HepG2 (cell line): Measurements from ENCODE around the gene VCPKMT. TPM values are rescaled to one million over a fixed set of nuclear protein-coding genes. Genes with fewer than 3 reads are reported as not detected.
A peak's percentile ranks its signal among the peaks of the same experiment; 100 is the strongest.

Source experiments
- ATAD3A ChIP-seq: sonication (generic); formaldehyde crosslinking; IDR thresholded peaks from 2 replicates; pipeline ENCODE4 v1.4.0; 2020; ENCODE audit warnings: missing genetic modification reagents
- BHLHE40 ChIP-seq: IDR thresholded peaks from 2 replicates; pipeline ENCODE4 v1.6.1; 2011; ENCODE audit warnings: low read length, improper control_type of control experiment
- CENPX ChIP-seq: sonication (generic); formaldehyde crosslinking; IDR thresholded peaks from 2 replicates; pipeline ENCODE4 v1.9.0; 2021; ENCODE audit warnings: mild to moderate bottlenecking, missing genetic modification reagents, moderate library complexity
- ERF ChIP-seq: IDR thresholded peaks from 2 replicates; pipeline ENCODE4 v1.6.1; 2018; ENCODE audit warnings: missing biosample characterization, missing genetic modification reagents
- FOXA3 ChIP-seq: IDR thresholded peaks from 2 replicates; pipeline ENCODE4 v1.6.1; 2016; ENCODE audit warnings: missing genetic modification reagents, missing compliant biosample characterization
- GATAD2A ChIP-seq: IDR thresholded peaks from 2 replicates; pipeline ENCODE4 v1.6.1; 2016
- JDP2 ChIP-seq: sonication (generic); formaldehyde crosslinking; IDR thresholded peaks from 2 replicates; pipeline ENCODE4 v1.8.1; 2022; ENCODE audit warnings: missing genetic modification reagents, borderline replicate concordance
- KDM1A ChIP-seq: IDR thresholded peaks from 2 replicates; pipeline ENCODE4 v1.6.1; 2016; ENCODE audit warnings: missing compliant biosample characterization
- KLF15 ChIP-seq: sonication (generic); formaldehyde crosslinking; IDR thresholded peaks from 2 replicates; pipeline ENCODE4 v1.8.1; 2023; ENCODE audit warnings: borderline replicate concordance, mild to moderate bottlenecking, inconsistent platforms, missing genetic modification reagents, mixed read lengths
- NCOA5 ChIP-seq: sonication (generic); formaldehyde crosslinking; IDR thresholded peaks from 2 replicates; pipeline ENCODE4 v1.4.0; 2020; ENCODE audit warnings: missing genetic modification reagents
- RARG ChIP-seq: sonication (generic); formaldehyde crosslinking; IDR thresholded peaks from 2 replicates; pipeline ENCODE4 v1.4.0; 2020; ENCODE audit warnings: low read depth, mild to moderate bottlenecking, missing genetic modification reagents
- RBAK ChIP-seq: sonication (generic); formaldehyde crosslinking; IDR thresholded peaks from 2 replicates; pipeline ENCODE4 v1.5.1; 2020; ENCODE audit warnings: mild to moderate bottlenecking, missing genetic modification reagents
- SKI ChIP-seq: fragments of 450-650 bp; IDR thresholded peaks from one replicate; pipeline ENCODE4 v1.6.1; 2018; ENCODE audit warnings: mild to moderate bottlenecking; ENCODE audit not compliant: partially characterized antibody
- TOPORS ChIP-seq: sonication (generic); formaldehyde crosslinking; IDR thresholded peaks from 2 replicates; pipeline ENCODE4 v1.8.0; 2023; ENCODE audit warnings: mild to moderate bottlenecking, missing genetic modification reagents
- ZFP36L1 ChIP-seq: sonication (generic); formaldehyde crosslinking; IDR thresholded peaks from 2 replicates; pipeline ENCODE4 v1.8.0; 2022; ENCODE audit warnings: mild to moderate bottlenecking, missing genetic modification reagents, moderate library complexity
- ZFP90 ChIP-seq: sonication (generic); formaldehyde crosslinking; IDR thresholded peaks from 2 replicates; pipeline ENCODE4 v1.8.0; 2022; ENCODE audit warnings: missing genetic modification reagents, mild to moderate bottlenecking, inconsistent platforms, borderline replicate concordance
- ZNF124 ChIP-seq: sonication (generic); formaldehyde crosslinking; IDR thresholded peaks from 2 replicates; pipeline ENCODE4 v1.4.0; 2020; ENCODE audit warnings: missing genetic modification reagents
- ZNF367 ChIP-seq: sonication (generic); formaldehyde crosslinking; IDR thresholded peaks from 2 replicates; pipeline ENCODE4 v1.4.0; 2020; ENCODE audit warnings: missing genetic modification reagents, borderline replicate concordance
- ZNF510 ChIP-seq: sonication (generic); formaldehyde crosslinking; IDR thresholded peaks from 2 replicates; pipeline ENCODE4 v1.4.0; 2020; ENCODE audit warnings: low read depth, mild to moderate bottlenecking, missing genetic modification reagents
- polyA plus RNA-seq, 8 experiments: library from polyadenylated mRNA; depleted of rRNA in 3 of 8; stranded (reverse) in 7 of 8; unstranded in 1 of 8; fragments of >200 nt; fragmentation: Illumina TruSeq in 4 of 8; extraction: Trizol in 4 of 8; gene quantifications; 2 replicates each; pipeline versions ENCODE4 v1.2.1 to v1.2.3, GENCODE V29; 2011 to 2016; ENCODE audit warnings: low read depth in 4 of 8, missing spikeins in 1 of 8, mixed read lengths in 1 of 8; ENCODE audit not compliant: insufficient read depth in 1 of 8
- total RNA-seq, 5 experiments: library from RNA; depleted of rRNA; stranded (reverse); fragments of >200 nt; fragmentation: Illumina TruSeq; extraction: Trizol; gene quantifications; 2 replicates each; pipeline ENCODE4 v1.2.3, GENCODE V29; 2016; ENCODE audit warnings: low read depth in 1 of 5
- TF ChIP-seq, protein P1 (sequence below): sonication (generic); formaldehyde crosslinking; IDR thresholded peaks from 2 replicates; pipeline ENCODE4 v1.5.0; 2020; ENCODE audit warnings: missing genetic modification reagents
- TF ChIP-seq, protein P2 (sequence below): sonication (generic); formaldehyde crosslinking; IDR thresholded peaks from 2 replicates; pipeline ENCODE4 v1.5.0; 2020; ENCODE audit warnings: missing genetic modification reagents
- TF ChIP-seq, protein P3 (sequence below): sonication (generic); formaldehyde crosslinking; IDR thresholded peaks from 2 replicates; pipeline ENCODE4 v1.4.0; 2020; ENCODE audit warnings: missing genetic modification reagents
- TF ChIP-seq, protein P4 (sequence below), 2 experiments: fragments of 450-650 bp in 1 of 2; sonication (generic) in 1 of 2; formaldehyde crosslinking; IDR thresholded peaks; 2 replicates each; pipeline versions ENCODE4 v1.5.0 to v1.8.0; 2020 to 2022; ENCODE audit warnings: mild to moderate bottlenecking in 1 of 2, missing genetic modification reagents in 1 of 2
- TF ChIP-seq, protein P5 (sequence below): sonication (generic); formaldehyde crosslinking; IDR thresholded peaks from 2 replicates; pipeline ENCODE4 v1.5.1; 2020; ENCODE audit warnings: missing genetic modification reagents, mild to moderate bottlenecking, borderline replicate concordance

VCPKMT gene
- total and polyA plus RNA-seq, 2 of the 13 experiments (the other 11 are each of a cell fraction or from before 2014, with no cell fraction given), result 3.9 to 5.4 TPM

DNA sequence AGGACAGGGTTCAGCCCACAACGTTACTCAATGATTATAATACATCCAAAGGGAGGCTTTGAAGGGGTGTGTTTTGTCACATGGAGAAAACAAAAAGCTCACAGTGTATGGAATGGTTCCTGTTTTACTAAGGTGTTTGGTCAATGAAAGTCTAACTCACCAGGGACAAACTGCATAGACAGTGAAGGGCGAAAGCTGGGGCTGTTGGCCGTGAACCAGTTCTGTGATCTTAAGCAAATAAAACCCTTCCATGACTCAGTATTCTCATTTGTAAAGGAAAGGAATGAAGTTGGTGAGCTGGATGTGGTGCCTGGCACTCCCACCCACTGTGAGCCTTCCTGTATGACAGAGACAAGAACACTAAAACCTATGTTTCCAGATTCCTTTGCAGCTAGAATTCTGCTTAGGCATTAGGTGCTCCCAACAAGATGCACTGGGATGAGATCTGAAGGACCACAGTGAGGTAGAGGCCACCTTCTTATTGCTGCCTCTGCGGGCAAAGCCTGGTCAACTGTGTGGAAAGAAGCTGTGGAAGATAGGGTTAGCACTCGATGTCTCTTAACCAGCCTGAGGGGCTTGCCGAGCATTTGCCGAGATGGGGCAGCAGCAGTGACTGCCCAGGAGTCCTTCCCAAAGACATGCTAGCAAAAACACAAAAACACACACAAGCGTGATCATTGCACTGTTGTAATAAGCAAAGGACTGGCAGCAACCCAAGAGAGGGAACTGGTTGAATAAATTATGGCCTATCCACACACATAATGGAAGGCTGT lies 48.5 kb downstream of the VCPKMT start (continued):
- TF ChIP-seq, protein P1, sequence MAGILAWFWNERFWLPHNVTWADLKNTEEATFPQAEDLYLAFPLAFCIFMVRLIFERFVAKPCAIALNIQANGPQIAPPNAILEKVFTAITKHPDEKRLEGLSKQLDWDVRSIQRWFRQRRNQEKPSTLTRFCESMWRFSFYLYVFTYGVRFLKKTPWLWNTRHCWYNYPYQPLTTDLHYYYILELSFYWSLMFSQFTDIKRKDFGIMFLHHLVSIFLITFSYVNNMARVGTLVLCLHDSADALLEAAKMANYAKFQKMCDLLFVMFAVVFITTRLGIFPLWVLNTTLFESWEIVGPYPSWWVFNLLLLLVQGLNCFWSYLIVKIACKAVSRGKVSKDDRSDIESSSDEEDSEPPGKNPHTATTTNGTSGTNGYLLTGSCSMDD (CRISPR knock-in tag), result no peak
- TF ChIP-seq TOPORS (CRISPR knock-in tag) (no peak), BHLHE40 (0 out of 2 replicates have a peak, but pooled peaks have one; percentile 19), FOXA3 (CRISPR knock-in tag) (0 out of 2 replicates have a peak, but pooled peaks have one; percentile 37), ERF (0 out of 2 replicates have a peak, but pooled peaks have one; percentile 30), ZFP36L1 (no peak), ZNF510 (CRISPR knock-in tag) (no peak), KDM1A (no peak), NCOA5 (CRISPR knock-in tag) (no peak), ZNF367 (CRISPR knock-in tag) (no peak), RARG (no peak), ZFP90 (CRISPR knock-in tag) (no peak), SKI (no peak), ATAD3A (CRISPR knock-in tag) (no peak), KLF15 (CRISPR knock-in tag) (no peak), GATAD2A (CRISPR knock-in tag) (peak; percentile 70), JDP2 (no peak), RBAK (no peak), ZNF124 (CRISPR knock-in tag) (no peak), CENPX (CRISPR knock-in tag) (no peak)
- TF ChIP-seq, protein P2, sequence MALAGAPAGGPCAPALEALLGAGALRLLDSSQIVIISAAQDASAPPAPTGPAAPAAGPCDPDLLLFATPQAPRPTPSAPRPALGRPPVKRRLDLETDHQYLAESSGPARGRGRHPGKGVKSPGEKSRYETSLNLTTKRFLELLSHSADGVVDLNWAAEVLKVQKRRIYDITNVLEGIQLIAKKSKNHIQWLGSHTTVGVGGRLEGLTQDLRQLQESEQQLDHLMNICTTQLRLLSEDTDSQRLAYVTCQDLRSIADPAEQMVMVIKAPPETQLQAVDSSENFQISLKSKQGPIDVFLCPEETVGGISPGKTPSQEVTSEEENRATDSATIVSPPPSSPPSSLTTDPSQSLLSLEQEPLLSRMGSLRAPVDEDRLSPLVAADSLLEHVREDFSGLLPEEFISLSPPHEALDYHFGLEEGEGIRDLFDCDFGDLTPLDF (CRISPR knock-in tag), result no peak
- TF ChIP-seq, protein P3, sequence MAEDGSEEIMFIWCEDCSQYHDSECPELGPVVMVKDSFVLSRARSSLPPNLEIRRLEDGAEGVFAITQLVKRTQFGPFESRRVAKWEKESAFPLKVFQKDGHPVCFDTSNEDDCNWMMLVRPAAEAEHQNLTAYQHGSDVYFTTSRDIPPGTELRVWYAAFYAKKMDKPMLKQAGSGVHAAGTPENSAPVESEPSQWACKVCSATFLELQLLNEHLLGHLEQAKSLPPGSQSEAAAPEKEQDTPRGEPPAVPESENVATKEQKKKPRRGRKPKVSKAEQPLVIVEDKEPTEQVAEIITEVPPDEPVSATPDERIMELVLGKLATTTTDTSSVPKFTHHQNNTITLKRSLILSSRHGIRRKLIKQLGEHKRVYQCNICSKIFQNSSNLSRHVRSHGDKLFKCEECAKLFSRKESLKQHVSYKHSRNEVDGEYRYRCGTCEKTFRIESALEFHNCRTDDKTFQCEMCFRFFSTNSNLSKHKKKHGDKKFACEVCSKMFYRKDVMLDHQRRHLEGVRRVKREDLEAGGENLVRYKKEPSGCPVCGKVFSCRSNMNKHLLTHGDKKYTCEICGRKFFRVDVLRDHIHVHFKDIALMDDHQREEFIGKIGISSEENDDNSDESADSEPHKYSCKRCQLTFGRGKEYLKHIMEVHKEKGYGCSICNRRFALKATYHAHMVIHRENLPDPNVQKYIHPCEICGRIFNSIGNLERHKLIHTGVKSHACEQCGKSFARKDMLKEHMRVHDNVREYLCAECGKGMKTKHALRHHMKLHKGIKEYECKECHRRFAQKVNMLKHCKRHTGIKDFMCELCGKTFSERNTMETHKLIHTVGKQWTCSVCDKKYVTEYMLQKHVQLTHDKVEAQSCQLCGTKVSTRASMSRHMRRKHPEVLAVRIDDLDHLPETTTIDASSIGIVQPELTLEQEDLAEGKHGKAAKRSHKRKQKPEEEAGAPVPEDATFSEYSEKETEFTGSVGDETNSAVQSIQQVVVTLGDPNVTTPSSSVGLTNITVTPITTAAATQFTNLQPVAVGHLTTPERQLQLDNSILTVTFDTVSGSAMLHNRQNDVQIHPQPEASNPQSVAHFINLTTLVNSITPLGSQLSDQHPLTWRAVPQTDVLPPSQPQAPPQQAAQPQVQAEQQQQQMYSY (CRISPR knock-in tag), result no peak
- TF ChIP-seq, protein P4, sequence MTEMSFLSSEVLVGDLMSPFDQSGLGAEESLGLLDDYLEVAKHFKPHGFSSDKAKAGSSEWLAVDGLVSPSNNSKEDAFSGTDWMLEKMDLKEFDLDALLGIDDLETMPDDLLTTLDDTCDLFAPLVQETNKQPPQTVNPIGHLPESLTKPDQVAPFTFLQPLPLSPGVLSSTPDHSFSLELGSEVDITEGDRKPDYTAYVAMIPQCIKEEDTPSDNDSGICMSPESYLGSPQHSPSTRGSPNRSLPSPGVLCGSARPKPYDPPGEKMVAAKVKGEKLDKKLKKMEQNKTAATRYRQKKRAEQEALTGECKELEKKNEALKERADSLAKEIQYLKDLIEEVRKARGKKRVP (CRISPR knock-in tag; IDR thresholded peaks at IDR 0.05), result no peak
- TF ChIP-seq, protein P5, sequence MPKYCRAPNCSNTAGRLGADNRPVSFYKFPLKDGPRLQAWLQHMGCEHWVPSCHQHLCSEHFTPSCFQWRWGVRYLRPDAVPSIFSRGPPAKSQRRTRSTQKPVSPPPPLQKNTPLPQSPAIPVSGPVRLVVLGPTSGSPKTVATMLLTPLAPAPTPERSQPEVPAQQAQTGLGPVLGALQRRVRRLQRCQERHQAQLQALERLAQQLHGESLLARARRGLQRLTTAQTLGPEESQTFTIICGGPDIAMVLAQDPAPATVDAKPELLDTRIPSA, result no peak
